ENCODE data around the gene COG5.

Gene COG5

DNA sequence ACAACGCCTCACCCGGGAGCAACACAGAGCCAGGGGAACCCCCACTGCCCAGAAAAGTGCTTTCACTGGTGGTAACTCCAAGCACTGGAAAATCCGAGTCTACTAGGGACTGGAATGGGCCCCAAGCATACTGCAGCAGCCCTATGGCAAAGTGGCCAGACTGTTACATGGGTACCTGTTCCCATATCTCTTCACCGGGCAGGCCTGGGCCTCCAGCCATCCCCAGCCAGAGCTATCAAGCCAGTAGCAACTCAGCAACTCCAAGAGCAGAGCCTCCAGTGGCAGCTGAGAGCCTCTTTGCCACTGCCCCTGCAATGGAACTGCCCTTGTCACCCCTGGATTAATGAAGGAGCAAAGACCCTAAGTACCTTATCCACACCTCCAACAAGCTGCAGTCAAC is 321.5 kb downstream of the COG5 start:
- Histone ChIP-seq H3K27ac (no peak overlapping the region), H3K36me3 (ENCODE audit: insufficient read depth) (no peaks in the 10 kb centered on the region), H3K4me3 (IDR thresholded peaks at IDR 0.05; ENCODE audit: insufficient read depth, low read depth, low read length) (no peak overlapping the region), H3K4me2 (no peak overlapping the region), H4K20me1 (ENCODE audit: insufficient read depth) (no peaks in the 10 kb centered on the region), H3K9ac (no peak overlapping the region), H3K4me1 (ENCODE audit: low read depth, poor library complexity, severe bottlenecking) (no peaks in the 10 kb centered on the region), H2AFZ (ENCODE audit: low read depth) (no peak overlapping the region), H3K79me2 (ENCODE audit: insufficient read depth, low read depth) (no peaks in the 10 kb centered on the region), H3K27me3 (ENCODE audit: insufficient read depth, low read depth) (no peaks in the 10 kb centered on the region)
- TF ChIP-seq, protein P1, sequence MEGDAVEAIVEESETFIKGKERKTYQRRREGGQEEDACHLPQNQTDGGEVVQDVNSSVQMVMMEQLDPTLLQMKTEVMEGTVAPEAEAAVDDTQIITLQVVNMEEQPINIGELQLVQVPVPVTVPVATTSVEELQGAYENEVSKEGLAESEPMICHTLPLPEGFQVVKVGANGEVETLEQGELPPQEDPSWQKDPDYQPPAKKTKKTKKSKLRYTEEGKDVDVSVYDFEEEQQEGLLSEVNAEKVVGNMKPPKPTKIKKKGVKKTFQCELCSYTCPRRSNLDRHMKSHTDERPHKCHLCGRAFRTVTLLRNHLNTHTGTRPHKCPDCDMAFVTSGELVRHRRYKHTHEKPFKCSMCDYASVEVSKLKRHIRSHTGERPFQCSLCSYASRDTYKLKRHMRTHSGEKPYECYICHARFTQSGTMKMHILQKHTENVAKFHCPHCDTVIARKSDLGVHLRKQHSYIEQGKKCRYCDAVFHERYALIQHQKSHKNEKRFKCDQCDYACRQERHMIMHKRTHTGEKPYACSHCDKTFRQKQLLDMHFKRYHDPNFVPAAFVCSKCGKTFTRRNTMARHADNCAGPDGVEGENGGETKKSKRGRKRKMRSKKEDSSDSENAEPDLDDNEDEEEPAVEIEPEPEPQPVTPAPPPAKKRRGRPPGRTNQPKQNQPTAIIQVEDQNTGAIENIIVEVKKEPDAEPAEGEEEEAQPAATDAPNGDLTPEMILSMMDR (conservative IDR thresholded peaks at IDR 0.05; ENCODE audit: low read depth, low read length): no peak

DNA sequence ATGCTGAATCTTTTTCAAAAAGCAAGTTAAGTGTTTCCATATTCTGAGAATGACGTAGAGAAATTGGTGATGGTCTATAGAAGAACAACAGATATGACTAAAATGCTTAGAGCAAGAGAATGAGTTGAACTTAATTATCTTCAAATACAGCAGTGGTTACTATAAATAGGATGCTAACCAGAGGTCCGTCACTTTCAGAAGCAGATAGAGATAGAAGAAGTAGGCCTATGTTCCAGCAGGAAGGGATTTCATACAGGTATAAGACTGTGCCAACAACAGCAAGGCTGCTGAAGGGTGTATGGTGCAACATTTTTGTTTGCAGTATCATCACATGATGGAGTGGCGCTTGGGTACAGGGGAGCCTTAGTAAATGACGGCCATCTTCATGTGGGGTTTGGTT is 326.3 kb downstream of the COG5 start:
- H3K27ac ChIP-seq: no peak overlapping the region

DNA sequence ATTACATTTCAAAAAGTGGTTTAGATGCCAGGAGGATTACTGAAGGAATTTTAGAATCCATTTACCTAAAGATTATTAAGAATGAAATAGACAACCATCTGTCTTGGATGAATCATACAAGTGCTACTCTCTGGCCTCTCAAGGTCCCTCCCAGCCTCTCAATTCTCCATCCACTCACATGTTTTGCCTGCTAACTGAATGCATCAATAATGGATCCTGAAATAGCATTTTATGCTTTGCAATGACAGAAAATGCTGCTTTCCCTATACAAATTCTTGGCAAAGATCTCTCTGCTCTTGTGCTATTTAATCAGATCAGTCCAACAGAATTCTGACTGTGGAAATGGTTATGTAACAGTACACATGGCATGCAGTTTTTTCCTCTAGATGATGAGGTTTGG is 326.9 kb downstream of the COG5 start:
- TF ChIP-seq, protein P1 (conservative IDR thresholded peaks at IDR 0.05; ENCODE audit: low read depth, low read length): no peak
- no peaks in the 10 kb centered on the region for H3K27me3 ChIP-seq (ENCODE audit: insufficient read depth, low read depth)
- H3K79me2 ChIP-seq (ENCODE audit: insufficient read depth, low read depth): no peaks in the 10 kb centered on the region
- H4K20me1 ChIP-seq (ENCODE audit: insufficient read depth): no peaks in the 10 kb centered on the region
- H2AFZ ChIP-seq (ENCODE audit: low read depth): no peak overlapping the region
- H3K9ac ChIP-seq: no peak overlapping the region
- H3K27ac ChIP-seq: no peak overlapping the region
- peaks cover 18% of the 10 kb centered on the region for H3K4me1 ChIP-seq (ENCODE audit: low read depth, poor library complexity, severe bottlenecking)
- no peak overlapping the region for H3K4me3 ChIP-seq (IDR thresholded peaks at IDR 0.05; ENCODE audit: insufficient read depth, low read depth, low read length)
- no peak overlapping the region for H3K4me2 ChIP-seq
- no peaks in the 10 kb centered on the region for H3K36me3 ChIP-seq (ENCODE audit: insufficient read depth)

More for the DNA sequence above, 326.3 kb downstream of the COG5 start:
- H3K27me3 ChIP-seq (ENCODE audit: insufficient read depth, low read depth): no peaks in the 10 kb centered on the region
- TF ChIP-seq, protein P1 (conservative IDR thresholded peaks at IDR 0.05; ENCODE audit: low read depth, low read length): no peak
- H4K20me1 ChIP-seq (ENCODE audit: insufficient read depth): no peaks in the 10 kb centered on the region
- no peak overlapping the region for H2AFZ ChIP-seq (ENCODE audit: low read depth)
- no peak overlapping the region for H3K4me3 ChIP-seq (IDR thresholded peaks at IDR 0.05; ENCODE audit: insufficient read depth, low read depth, low read length)
- no peaks in the 10 kb centered on the region for H3K79me2 ChIP-seq (ENCODE audit: insufficient read depth, low read depth)
- H3K9ac ChIP-seq: no peak overlapping the region
- no peak overlapping the region for H3K4me2 ChIP-seq
- no peaks in the 10 kb centered on the region for H3K36me3 ChIP-seq (ENCODE audit: insufficient read depth)
- peaks cover 12% of the 10 kb centered on the region for H3K4me1 ChIP-seq (ENCODE audit: low read depth, poor library complexity, severe bottlenecking)

DNA sequence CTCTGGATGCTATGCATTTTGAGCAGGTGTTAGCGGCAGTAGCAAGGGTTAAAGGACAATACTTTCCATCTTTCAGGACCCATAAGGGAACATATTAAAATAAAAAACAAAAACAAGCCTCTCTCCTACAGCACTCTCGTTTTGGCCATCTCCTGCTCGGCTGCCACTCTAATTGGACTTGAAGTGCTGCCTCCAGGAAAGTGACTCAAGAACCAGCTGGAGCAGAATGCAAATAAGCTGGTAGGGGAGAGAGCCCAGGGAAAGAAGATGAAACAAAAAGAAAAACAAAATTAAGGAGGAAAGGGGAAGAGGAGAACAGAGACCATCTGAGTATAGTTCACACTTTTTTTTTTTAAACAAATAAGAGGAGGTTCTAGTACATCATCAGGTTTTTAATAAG is 329.3 kb downstream of the COG5 start:
- Histone ChIP-seq H3K4me1 (ENCODE audit: low read depth, poor library complexity, severe bottlenecking) (peaks cover 25% of the 10 kb centered on the region), H3K79me2 (ENCODE audit: insufficient read depth, low read depth) (no peaks in the 10 kb centered on the region)
- TF ChIP-seq, protein P1 (conservative IDR thresholded peaks at IDR 0.05; ENCODE audit: low read depth, low read length): no peak

More for the DNA sequence above, 329.3 kb downstream of the COG5 start:
- Histone ChIP-seq H3K27me3 (ENCODE audit: insufficient read depth, low read depth) (no peaks in the 10 kb centered on the region), H3K4me3 (IDR thresholded peaks at IDR 0.05; ENCODE audit: insufficient read depth, low read depth, low read length) (no peak overlapping the region), H4K20me1 (ENCODE audit: insufficient read depth) (no peaks in the 10 kb centered on the region), H3K4me2 (no peak overlapping the region), H3K36me3 (ENCODE audit: insufficient read depth) (no peaks in the 10 kb centered on the region), H2AFZ (ENCODE audit: low read depth) (no peak overlapping the region), H3K9ac (no peak overlapping the region), H3K27ac (no peak overlapping the region)

Measured in KMS-11 (cell line).